M059J (cell line): ENCODE results near the gene RPLP2. TPM values are rescaled to one million over a fixed set of nuclear protein-coding genes. Genes with fewer than 3 reads are reported as not detected.
A peak's percentile ranks its signal among the peaks of the same experiment; 100 is the strongest.

ENCODE experiments used
- DNase-seq: peaks from one replicate; pipeline ENCODE4 v3.0.0-alpha.2; 2012; ENCODE audit warnings: low read depth
- total RNA-seq: library from RNA; depleted of rRNA; stranded (reverse); fragments of >200 nt; shearing (Covaris generic); gene quantifications from 2 replicates; pipeline ENCODE4 v1.2.3, GENCODE V29; 2014

Gene RPLP2
- total RNA-seq, 1 experiment from 2014 or later, result 877 TPM

DNA sequence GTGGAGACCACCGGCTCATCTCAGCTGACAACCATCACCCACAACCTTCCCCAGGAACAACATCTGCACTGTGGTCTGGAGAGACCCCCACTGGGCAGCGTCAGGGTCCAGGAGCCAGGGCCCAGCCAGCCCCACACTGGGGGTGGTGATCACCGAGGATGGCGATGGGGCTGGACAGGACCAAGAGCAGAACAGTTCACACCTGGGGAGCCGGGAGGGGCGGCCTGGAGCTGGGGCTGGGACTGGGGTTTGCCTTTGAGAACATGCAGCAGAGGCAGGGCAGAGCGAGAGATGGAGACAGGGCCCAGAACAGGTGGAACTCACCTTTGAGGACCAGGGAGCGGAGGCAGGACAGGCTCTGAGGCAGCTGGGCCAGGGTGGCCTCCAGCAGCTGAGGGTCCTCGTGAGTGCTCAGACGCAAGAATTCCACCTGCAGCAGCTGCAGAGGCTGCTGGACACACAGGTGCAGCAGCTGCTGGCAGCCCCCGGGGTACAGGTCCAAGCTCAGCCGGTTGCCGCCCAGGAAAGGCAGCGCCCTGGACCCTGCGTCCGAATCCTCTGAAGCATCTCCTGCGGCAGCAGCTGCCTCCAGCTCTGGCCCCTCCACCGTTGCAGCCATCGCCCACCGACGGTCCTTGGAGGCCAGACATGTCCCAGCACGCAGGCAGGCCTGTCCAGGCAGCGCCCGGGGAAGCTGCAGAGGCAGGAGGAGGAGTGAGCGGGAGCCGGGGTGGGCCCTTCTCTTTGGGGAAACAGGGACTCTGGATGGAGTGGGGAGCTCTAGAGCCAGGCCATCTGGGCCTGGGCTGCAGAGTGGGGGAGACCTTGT, 5.8 kb upstream of the RPLP2 start:
- no peak for DNase-seq

DNA sequence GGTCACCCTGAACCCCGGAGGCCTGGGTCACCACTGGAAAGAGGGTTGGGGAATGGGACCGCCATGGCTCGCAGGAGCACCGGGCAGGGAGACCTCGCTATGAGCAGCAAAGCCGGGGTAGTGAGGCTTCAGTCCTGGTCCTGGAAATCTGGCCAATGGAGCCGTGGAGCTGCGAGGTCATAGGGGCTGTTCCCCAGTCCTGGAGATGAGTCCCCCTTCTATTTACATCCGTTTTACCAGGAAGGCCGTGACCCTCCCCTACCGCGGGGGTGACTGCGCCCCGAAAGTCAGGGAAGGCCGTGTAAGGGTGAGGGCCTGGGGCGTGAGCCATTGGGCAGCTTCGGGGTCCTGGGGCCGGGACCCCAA, 5.2 kb upstream of the RPLP2 start:
- DNase-seq, result no peak

DNA sequence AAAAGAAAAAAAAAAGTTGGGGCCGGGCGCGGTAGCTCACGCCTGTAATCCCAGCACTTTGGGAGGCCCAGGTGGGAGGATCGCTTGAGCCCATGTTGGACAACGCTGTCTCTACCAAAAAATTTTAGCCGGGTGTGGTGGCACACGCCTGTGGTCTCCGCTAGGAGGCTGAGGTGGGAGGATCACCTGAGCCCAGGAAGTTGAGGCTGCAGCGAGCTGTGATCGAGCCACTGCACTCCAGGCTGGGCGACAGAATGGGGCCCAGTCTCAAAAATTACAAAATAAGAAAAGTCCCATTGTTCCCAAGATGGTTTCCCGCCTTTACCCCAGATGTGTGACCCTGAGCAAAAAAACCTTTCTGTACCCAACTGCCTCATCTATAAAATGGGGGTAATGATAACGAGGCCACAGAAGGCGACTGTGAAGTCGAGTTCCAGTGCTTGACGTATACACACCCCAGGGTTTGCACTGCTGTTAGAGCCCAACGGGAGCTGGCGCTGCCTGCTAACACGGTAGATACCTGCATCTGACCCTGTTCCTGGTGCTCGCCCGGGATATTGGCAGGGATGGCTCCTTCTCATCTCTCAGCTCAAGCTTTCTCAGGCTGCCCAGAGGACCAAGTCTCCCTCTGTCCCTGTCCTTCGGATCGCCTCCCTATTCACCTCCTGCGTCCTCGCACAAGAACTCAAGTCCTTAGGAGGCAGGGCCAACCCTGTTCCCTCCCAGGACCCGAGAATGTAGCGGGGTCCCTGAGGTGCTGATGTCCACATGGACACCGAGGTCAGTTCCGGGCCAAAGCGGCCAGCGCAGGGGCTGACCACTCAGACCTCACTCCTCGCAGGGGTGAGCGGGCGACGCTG, 1.1 kb upstream of the RPLP2 start:
- peak; percentile 83 for DNase-seq

DNA sequence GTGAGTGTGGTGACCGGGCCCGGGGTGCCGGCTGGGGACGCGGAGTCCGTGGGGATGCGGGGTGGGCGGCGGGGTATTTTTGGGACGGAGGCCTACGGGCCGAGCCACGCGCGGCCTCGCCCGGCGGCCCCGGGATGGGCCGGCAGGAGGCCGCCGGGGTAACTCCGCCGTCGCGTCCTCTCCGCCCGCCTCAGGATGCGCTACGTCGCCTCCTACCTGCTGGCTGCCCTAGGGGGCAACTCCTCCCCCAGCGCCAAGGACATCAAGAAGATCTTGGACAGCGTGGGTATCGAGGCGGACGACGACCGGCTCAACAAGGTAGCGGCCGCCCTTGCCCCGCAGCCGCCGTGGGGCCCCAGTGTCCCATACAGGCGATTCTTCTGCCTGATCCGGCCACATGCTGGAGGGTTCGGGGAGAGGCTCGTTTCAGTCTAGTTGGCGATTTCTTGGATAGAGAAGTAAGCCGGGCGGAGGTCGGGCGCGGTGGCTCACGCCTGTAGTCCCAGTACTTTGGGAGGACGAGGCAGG, 337 bp downstream of the RPLP2 start:
- DNase-seq, result no peak

DNA sequence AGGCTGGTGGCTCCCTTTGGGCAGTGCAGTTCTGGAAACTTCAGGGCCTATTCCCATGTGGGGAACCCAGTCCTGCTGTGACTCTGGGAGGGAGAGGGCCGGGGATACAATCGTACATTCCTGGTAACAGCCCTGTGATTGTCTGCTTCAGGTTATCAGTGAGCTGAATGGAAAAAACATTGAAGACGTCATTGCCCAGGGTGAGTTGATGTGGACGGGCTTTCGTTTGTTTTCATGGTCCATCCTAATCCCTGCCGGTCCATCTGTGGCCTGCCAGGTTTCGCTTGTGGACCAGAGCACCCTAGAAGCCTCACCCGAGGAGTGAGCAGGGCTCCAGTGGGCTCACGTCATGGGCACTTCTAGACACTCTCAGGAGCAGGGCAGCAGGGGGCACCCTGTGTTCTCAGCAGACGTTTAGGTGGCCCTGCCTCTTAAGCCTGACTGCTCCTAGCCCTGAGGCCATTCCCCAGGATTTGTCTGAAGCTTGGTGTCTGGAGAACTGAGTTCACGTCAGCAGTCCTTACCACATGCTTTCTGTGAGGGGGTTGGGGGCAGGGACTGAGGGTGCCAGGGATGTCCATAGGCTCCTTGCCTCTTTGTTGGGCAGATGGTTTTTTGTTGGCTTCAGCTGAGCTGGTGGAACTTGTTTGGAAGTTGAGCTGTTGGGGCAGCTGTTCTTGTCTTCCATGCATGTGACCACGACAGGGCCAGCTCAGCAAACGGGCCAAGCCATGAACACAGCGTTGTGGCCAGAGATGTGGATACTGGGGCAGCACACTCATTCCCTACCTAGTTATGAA, 1.9 kb downstream of the RPLP2 start:
- no peak for DNase-seq

DNA sequence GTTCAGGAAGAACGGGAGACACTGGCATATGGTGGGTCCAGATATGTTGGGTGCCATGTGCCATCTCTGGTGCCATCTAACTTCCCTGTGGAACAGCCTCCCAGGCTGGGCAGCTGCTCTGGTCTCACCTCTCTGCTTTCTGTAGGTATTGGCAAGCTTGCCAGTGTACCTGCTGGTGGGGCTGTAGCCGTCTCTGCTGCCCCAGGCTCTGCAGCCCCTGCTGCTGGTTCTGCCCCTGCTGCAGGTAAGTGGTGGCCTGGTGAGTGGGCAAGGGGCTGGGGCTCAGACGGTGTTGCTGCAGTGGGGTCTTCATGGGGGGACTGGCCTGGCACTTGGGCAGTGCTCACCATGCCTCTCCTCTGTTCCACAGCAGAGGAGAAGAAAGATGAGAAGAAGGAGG, 2.6 kb downstream of the RPLP2 start:
- DNase-seq, result no peak

DNA sequence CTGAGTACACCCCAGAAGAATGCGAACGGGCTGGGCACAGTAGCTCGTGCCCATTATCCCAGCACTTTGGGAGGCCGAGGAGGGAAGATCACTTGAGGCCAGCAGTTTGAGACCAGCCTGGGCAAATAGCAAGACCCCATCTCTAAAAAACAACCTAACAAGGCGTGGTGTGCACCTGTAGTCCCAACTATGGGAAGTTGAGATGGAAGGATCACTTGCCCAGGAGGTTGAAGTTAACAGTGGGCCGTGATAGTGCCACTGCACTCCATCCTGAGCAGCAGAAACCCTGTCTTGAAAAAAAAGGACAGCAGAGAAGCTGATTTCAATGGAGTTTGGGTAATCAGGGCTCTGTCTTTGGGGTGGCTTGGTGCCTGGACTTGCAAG, 3.3 kb downstream of the RPLP2 start:
- DNase-seq, result no peak

DNA sequence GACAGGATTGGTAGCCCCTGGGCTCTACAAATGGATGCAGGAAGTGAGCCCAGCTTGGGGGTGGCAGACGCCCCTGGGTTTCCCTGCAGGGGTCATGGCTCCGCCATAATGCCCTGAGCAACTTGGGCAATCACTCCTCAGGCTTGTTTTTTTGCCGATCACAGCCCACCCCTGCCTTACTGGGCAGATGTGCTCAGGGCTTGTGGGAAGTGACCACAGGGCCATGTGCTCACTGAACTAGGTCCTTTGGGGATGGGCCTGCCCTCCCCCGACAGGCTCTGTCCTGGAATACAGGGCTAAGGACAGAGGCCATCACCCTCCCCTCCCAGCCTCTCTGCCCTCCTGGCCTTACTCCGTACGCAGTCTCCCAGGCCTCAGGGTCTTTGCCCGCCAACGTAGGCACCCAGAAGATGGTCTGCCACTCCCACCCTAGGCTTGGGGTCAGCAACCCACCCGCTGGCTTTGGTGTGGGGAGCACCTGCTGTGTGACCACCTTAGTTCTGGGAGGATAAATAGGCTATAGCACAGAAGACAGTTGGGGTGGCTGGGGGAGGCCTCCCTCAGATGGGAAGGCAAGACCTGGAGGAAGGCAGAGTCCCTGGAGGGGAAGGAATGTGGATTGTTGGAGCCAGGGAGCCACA, 3.8 kb downstream of the RPLP2 start:
- no peak for DNase-seq

DNA sequence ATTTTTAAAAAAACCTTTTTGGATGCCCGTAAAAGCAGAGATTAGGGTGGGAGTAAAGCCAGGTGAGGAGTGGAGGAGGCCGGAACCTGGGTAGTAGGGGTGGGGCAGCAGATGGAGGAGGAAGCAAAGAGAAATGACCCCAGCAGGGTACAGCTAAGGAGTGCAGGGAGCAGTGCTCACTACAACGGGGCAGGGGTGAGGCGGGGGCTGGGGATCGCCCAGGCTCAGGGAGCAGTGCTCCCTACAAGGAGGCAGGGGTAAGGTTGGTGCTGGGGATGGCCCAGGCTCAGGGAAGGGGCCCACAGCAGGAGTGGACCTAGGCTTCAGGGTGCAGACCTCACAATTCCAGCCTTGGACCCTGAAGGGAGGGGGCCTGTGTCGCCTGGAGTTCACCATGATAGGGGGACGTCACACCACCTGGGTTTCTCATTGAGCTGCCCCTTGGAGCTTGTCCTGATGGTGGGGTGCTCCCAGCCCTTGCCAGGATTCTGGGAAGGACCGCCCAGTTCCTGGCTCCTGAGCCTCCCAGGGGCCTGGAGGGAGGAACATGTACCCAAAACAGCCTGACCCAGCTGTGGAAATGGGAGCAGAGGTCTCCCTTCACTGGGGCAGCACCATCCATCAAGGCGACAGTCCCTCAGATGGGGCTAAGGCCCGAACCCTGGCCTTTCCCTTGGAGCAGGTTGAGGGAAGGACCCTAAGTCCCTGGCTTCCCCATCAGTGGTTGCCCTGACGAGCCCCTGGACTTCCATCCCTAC, 6.1 kb downstream of the RPLP2 start:
- no peak for DNase-seq

DNA sequence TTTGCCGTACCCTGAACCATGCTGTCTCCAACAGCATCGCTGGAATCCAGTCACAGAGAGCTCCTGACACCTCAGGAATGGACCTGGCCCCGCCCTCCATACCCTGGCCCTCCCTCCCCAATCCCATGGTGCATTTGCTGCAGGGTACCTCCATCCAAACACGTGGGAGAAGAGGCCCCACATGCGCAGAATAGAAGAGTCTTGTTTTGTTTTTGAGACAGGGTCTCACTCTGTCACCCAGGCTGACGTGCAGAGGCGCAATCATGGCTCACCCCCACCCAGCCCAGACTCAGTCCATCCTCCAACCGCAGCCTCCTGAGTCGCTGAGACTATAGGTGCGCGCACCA, 6.6 kb downstream of the RPLP2 start:
- DNase-seq, result no peak

DNA sequence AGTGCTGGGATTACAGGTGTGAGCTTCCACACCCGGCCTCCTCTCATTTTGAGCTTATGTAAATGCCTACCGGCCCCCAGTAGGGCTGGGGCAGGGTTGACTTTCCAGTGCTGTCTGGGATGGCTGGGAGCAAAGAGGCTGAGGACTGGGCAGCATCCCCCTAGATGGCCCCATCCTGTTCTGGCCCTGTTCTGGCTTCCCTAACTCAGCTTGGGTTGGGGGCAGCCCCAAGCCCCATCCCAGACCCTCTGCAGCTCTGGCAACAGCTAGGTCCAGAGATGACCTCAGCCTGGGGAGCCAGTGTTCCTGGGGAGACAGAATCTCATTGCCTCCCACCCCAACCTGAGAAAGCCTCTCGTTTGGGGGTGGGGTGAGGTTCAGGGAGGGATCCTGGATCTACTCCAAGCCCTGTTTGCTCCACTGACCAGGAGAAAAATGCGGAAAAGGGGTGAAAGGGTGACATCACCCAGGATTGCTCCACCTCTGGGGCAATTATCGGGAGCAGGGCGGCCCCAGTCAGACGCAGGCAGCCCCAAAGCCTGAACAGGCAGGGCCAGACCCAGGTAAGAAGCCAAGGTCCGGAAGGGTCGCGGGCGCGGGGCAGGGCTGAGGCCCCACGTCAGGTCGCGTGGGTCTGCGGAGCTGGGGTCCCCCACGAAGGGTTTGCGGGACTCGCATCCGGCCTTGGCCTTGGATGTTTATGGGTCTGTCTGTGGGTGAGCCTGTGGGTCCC, 8.8 kb downstream of the RPLP2 start, which contains the start of gene PNPLA2:
TSS of gene PNPLA2 (plus strand) at position 519 of the 733 bp plus-strand sequence. CDS start 805 bp downstream, outside the sequence.
- DNase-seq, result peak; percentile 60

DNA sequence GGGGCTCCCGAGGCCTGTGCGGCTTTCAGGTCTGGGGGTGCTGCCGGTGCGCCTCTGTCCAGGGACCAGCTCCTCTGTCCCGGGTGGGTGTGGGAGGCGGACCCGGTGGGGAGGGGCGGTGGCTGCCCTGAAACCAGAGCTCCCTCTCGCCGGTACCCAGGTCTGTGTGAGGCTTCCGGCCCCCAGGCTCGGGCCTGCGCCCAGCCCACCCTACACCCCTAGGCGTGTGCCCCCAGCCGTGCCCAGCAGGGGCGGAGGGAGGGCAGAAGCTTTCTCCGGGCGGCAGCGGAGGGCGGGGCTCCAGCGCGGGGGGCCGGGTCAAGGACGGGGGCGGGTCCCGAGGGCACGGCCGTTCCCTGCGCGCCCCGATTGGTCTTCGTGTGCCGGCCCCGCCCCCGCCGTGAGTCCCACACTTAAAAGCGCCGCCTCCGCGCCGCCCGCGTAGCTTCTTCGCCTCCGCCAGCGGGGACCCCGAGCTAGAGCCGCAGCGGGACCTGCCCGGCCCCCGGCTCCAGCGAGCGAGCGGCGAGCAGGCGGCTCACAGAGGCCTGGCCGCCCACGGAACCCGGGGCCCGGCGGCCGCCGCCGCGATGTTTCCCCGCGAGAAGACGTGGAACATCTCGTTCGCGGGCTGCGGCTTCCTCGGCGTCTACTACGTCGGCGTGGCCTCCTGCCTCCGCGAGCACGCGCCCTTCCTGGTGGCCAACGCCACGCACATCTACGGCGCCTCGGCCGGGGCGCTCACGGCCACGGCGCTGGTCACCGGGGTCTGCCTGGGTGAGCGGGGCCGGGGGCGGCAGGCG, 9.6 kb downstream of the RPLP2 start:
- DNase-seq, result peak; percentile 83

DNA sequence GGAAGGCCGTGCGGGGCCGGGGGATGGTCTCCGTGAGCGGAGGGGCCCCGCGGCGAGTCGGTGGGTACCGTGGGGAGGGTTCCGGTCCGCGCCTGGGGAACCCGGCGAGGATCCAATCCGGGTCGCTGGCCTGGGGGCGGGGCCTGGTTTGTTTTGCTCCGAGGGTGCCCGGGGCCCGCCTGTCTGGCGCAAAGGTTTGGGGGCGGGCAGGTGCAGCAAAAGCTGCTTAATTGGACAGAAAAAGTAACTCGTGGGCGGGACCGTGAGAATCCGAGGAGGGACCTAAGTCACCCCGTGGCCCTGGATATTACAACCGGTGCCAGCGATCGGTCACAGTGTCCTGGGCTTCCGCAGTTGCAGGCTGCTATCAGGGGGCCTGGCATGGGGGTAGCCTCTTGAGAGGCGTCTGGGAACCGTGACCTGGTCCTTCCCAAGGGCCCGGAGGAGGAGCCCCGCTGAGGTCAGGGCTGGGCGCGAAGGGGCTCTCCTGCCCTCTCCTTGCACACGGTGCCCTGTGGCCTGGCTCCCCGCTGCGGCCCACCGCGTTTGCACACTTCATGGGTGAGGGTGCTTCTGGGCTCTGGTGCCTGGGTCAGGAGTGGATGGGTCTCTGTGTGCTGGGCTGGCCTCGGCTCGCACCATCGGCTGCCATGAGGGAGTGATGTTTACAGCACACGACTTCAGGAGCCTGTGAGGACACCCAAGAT, 10.3 kb downstream of the RPLP2 start:
- peak; percentile 93 for DNase-seq

DNA sequence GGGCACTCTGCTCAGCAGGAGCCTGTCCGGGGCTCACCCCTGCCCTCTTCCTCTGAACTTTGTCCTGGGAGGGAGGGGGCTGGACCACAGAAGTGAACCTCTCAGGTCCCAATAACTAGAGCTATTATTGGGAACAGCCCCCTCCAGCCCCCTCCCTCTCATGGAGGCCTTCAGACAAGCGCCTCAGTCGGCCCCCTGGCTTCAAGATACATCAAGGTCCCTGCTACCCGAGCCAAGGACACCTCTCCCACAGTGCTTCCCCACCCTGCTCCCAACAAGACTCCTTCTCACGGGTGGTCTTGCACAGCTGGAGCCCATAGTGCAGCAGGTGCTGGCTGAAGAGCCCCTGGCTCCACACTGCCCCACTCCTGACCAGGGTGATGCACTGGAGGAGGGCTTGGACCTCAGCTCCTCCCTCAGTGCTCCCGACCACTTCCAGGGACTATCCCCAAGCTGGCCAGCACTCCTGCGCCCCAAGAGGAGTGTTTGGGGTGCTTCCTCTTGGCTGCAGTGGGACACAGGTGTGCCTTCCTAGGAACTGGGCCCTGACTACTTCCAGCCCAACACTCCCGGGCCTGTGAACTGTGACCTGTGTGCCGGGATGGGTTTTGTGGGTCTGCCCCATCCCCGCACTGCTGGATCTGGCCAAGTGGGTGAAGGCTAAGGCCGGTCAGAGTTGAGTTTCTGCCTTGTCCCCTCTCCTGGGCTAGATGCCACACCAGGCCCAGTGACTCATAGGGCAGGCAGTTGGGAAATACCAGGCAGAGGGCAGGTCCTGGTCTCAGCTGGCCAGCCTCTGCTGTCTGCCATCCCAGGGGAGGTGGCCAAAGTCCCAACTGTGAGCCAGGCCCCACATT, 11.1 kb downstream of the RPLP2 start:
- DNase-seq, result peak; percentile 93

DNA sequence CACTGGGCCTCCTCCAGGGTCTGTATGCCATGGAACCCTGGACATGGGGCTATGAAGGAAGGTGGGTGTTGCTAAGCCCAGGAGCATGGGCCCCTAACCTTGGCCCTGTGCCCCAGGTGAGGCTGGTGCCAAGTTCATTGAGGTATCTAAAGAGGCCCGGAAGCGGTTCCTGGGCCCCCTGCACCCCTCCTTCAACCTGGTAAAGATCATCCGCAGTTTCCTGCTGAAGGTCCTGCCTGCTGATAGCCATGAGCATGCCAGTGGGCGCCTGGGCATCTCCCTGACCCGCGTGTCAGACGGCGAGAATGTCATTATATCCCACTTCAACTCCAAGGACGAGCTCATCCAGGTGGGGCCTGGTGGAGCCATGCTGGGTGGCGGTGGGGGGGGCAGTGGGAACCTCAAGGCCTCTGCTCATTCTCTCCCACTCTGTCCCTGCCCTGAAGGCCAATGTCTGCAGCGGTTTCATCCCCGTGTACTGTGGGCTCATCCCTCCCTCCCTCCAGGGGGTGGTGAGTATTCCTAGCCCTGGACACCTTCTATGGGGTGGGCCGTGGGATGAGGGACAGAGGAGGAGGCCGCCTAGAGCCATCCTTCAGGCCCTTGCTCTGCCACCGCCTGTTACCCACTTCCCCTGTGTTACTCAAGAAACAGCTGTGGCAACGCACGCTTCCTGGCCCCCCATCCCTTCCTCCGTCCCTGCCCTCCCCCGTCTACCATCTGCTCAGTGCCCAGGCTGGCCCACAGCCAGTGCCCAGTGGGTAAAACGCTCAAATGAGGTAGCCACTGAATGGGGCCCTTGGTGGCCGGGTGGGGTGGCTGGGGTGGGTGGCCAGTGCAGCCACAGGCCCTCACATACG, 12.0 kb downstream of the RPLP2 start:
- no peak for DNase-seq

DNA sequence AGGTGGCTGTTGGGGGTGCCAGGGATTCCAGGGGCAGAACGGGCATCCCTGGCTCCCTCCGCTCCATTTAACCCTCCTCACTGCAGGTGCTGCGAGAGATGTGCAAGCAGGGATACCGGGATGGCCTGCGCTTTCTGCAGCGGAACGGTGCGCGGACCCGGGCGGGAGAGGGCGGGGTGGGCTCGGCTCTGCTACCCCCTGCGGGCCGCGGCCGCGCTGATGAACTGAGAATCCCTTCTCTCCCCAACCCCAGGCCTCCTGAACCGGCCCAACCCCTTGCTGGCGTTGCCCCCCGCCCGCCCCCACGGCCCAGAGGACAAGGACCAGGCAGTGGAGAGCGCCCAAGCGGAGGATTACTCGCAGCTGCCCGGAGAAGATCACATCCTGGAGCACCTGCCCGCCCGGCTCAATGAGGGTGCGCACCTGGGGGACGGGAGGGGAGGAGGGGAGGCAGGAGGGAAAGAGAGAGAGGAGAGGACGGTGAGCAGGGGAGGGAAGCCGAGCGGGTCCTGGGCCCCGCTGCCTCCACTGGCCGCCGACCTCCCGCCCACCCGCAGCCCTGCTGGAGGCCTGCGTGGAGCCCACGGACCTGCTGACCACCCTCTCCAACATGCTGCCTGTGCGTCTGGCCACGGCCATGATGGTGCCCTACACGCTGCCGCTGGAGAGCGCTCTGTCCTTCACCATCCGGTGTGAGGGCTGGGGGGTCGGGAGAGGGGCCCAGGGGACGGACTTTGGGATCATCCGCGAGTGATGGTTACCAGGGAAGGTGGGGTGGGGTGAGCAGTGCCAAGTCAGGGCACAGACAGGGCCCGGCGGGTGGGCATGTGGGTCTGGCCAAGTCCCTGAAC, 13.9 kb downstream of the RPLP2 start:
- no peak for DNase-seq
